Fibroblast of lung (primary cell): ENCODE measurements around the gene NRF1. TPM values are rescaled to one million over a fixed set of nuclear protein-coding genes. Genes with fewer than 3 reads are reported as not detected.

Experiments used
- DNase-seq, 2 donors: peaks; one replicate each; pipeline versions ENCODE4 v3.0.0 to v3.0.0-alpha.2; 2010; ENCODE audit warnings: low read depth in 2 of 2
- H2AFZ ChIP-seq: 2 replicates; pipeline ENCODE4 v1.5.1; 2012; ENCODE audit warnings: low read length, control low read depth, inconsistent platforms
- H3K27ac ChIP-seq: 2 replicates; pipeline ENCODE4 v1.5.1; 2011; ENCODE audit warnings: low read length, control low read depth; ENCODE audit not compliant: insufficient read depth
- H3K27me3 ChIP-seq: 2 replicates; pipeline ENCODE4 v1.5.1; 2011; ENCODE audit warnings: mild to moderate bottlenecking, low read length; ENCODE audit not compliant: control insufficient read depth, insufficient read depth
- H3K36me3 ChIP-seq: 2 replicates; pipeline ENCODE4 v1.5.1; 2011; ENCODE audit warnings: low read length; ENCODE audit not compliant: control insufficient read depth, insufficient read depth
- H3K4me1 ChIP-seq: 2 replicates; pipeline ENCODE4 v1.5.1; 2011; ENCODE audit warnings: low read length; ENCODE audit not compliant: control insufficient read depth, insufficient read depth; ENCODE audit errors: extremely low read depth
- H3K4me2 ChIP-seq: 2 replicates; pipeline ENCODE4 v1.5.1; 2011; ENCODE audit warnings: low read length, control low read depth; ENCODE audit not compliant: insufficient read depth; ENCODE audit errors: extremely low read depth
- H3K4me3 ChIP-seq, 4 experiments: fragments of 200-600 bp in 1 of 4; sonication (generic) in 1 of 4; replicated peaks in 1 of 4; 2 replicates each; pipeline ENCODE4 v1.5.1; 2011 to 2016; ENCODE audit warnings: low read length in 4 of 4, low read depth in 3 of 4, mild to moderate bottlenecking in 3 of 4, control low read depth in 2 of 4, inconsistent platforms in 1 of 4, mixed read lengths in 1 of 4; ENCODE audit not compliant: insufficient read depth in 1 of 4; ENCODE audit errors: control extremely low read depth in 1 of 4
- H3K79me2 ChIP-seq: 2 replicates; pipeline ENCODE4 v1.5.1; 2012; ENCODE audit warnings: mild to moderate bottlenecking, low read length, inconsistent platforms; ENCODE audit not compliant: control insufficient read depth, insufficient read depth
- H3K9ac ChIP-seq: 2 replicates; pipeline ENCODE4 v1.5.1; 2011; ENCODE audit warnings: mild to moderate bottlenecking, low read length, control low read depth; ENCODE audit not compliant: insufficient read depth
- H3K9me3 ChIP-seq: 2 replicates; pipeline ENCODE4 v1.5.1; 2012; ENCODE audit warnings: low read depth, low read length; ENCODE audit not compliant: control insufficient read depth, insufficient read depth
- H4K20me1 ChIP-seq: 2 replicates; pipeline ENCODE4 v1.5.1; 2011; ENCODE audit warnings: low read length; ENCODE audit not compliant: control insufficient read depth, insufficient read depth; ENCODE audit errors: extremely low read depth
- EZH2 ChIP-seq: IDR thresholded peaks from 2 replicates; pipeline ENCODE4 v1.5.1; 2012; ENCODE audit warnings: low read length, control low read depth, mild to moderate bottlenecking; ENCODE audit errors: missing control alignments
- polyA plus RNA-seq, 2 donors: library from polyadenylated mRNA; depleted of rRNA in 1 of 2; stranded (reverse) in 1 of 2; unstranded in 1 of 2; fragments of >200 nt; gene quantifications; 2 replicates each; pipeline ENCODE4 v1.2.1, GENCODE V29; 2011 to 2012; ENCODE audit warnings: missing spikeins in 1 of 2
- total RNA-seq: library from RNA; depleted of rRNA; stranded (reverse); fragments of >200 nt; gene quantifications from 2 replicates; pipeline ENCODE4 v1.2.1, GENCODE V29; 2014
- TF ChIP-seq, protein P1 (sequence below), 2 donors: IDR thresholded peaks in 1 of 2; conservative IDR thresholded peaks in 1 of 2; 1 replicate in 1 of 2; 2 replicates in 1 of 2; pipeline ENCODE4 v1.5.1; 2011 to 2012; ENCODE audit warnings: low read length in 2 of 2, control low read depth in 1 of 2, inconsistent platforms in 1 of 2, low read depth in 1 of 2, mild to moderate bottlenecking in 1 of 2

The NRF1 gene
- total and polyA plus RNA-seq, 2 donors (not counting 1 experiment from before 2014, with no cell fraction given), result 7.3 to 15.5 TPM

DNA sequence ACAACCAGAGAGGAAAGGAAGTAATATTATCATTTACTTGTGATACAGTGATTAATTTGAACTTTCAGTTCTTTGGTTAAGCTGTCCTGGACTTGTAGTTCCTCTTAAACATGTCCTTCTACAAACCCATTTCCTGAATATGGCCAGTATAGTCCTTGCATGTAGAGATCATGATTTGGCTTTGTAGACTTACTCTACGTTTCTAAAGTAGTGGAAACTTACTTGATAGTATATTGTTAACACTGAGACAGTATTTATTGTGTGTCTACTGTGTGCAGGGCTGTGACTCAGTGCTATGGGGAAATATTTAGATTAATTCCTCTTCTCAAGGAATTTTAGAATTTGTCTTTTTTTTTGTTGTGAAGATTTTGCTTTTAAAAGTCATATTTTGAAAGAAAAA, 109.5 kb downstream of the NRF1 start:
- H4K20me1 ChIP-seq, result no peaks in the 10 kb centered on the region
- no peak for DNase-seq
- H3K4me2 ChIP-seq, result no peak overlapping the region
- TF ChIP-seq, protein P1, sequence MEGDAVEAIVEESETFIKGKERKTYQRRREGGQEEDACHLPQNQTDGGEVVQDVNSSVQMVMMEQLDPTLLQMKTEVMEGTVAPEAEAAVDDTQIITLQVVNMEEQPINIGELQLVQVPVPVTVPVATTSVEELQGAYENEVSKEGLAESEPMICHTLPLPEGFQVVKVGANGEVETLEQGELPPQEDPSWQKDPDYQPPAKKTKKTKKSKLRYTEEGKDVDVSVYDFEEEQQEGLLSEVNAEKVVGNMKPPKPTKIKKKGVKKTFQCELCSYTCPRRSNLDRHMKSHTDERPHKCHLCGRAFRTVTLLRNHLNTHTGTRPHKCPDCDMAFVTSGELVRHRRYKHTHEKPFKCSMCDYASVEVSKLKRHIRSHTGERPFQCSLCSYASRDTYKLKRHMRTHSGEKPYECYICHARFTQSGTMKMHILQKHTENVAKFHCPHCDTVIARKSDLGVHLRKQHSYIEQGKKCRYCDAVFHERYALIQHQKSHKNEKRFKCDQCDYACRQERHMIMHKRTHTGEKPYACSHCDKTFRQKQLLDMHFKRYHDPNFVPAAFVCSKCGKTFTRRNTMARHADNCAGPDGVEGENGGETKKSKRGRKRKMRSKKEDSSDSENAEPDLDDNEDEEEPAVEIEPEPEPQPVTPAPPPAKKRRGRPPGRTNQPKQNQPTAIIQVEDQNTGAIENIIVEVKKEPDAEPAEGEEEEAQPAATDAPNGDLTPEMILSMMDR (conservative IDR thresholded peaks at IDR 0.05 in 1 of 2, IDR thresholded peaks at IDR 0.05 in 1 of 2; ENCODE audit: low read depth in 1 of 2, low read length in 2 of 2), result no peak
- TF ChIP-seq EZH2, result no peak
- H2AFZ ChIP-seq, result no peak overlapping the region
- H3K27me3 ChIP-seq, result no peaks in the 10 kb centered on the region
- H3K9me3 ChIP-seq, result no peaks in the 10 kb centered on the region
- H3K27ac ChIP-seq, result no peak overlapping the region
- H3K36me3 ChIP-seq, result peaks cover 2% of the 10 kb centered on the region
- H3K4me3 ChIP-seq, result no peak overlapping the region
- H3K9ac ChIP-seq, result no peak overlapping the region
- no peaks in the 10 kb centered on the region for H3K79me2 ChIP-seq
- no peaks in the 10 kb centered on the region for H3K4me1 ChIP-seq

DNA sequence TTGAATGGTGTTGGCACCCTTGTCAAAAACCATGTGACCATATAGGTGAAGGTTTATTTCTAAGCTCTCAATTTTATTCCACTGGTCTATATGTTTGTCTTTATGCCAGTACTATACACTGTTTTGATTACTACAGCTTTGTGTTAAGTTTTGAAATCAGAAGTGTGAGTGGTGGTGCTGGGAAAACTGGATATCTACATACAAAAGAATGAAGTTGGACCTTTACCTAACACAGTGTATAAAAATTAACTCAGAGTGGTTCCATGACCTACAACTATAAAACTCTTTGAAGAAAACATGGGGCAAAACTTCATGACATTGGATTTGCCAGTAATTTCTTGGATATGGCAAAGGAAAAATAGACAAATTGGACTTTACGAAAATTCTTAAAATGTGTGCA, 112.2 kb downstream of the NRF1 start:
- Histone ChIP-seq H3K36me3 (peaks cover 2% of the 10 kb centered on the region), H3K27ac (no peak overlapping the region), H3K9me3 (no peaks in the 10 kb centered on the region), H3K27me3 (no peaks in the 10 kb centered on the region), H3K79me2 (no peaks in the 10 kb centered on the region), H3K4me1 (no peaks in the 10 kb centered on the region), H2AFZ (no peak overlapping the region), H3K4me2 (no peak overlapping the region), H4K20me1 (no peaks in the 10 kb centered on the region), H3K9ac (no peak overlapping the region), H3K4me3 (no peak overlapping the region)
- no peak for DNase-seq
- no peak for TF ChIP-seq EZH2
- TF ChIP-seq, protein P1 (conservative IDR thresholded peaks at IDR 0.05 in 1 of 2, IDR thresholded peaks at IDR 0.05 in 1 of 2; ENCODE audit: low read depth in 1 of 2, low read length in 2 of 2), result no peak

DNA sequence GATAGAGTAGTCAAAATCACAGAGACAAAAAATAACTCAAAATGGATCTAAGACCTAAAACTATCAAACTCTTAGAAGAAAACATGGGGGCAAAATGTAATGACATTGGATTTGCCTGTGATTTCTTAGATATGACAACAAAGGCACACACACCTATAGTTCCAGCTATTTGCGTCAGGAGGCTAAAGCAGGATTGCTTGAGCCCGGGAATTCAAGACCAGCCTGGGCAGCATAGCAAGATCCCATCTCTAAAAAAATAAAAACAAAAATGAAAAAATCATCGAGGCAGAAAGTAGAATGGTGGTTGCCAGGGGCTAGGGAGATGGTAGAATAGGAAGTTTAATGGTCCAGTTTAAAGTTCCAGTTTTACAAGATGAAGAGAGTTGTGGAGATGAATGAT, 113.3 kb downstream of the NRF1 start:
- no peak overlapping the region for H2AFZ ChIP-seq
- H3K4me3 ChIP-seq, result no peak overlapping the region
- peaks cover 2% of the 10 kb centered on the region for H3K36me3 ChIP-seq
- H4K20me1 ChIP-seq, result no peaks in the 10 kb centered on the region
- TF ChIP-seq, protein P1 (conservative IDR thresholded peaks at IDR 0.05 in 1 of 2, IDR thresholded peaks at IDR 0.05 in 1 of 2; ENCODE audit: low read depth in 1 of 2, low read length in 2 of 2), result no peak
- no peaks in the 10 kb centered on the region for H3K27me3 ChIP-seq
- DNase-seq, result no peak
- H3K79me2 ChIP-seq, result no peaks in the 10 kb centered on the region
- no peaks in the 10 kb centered on the region for H3K9me3 ChIP-seq
- H3K4me1 ChIP-seq, result no peaks in the 10 kb centered on the region
- H3K4me2 ChIP-seq, result no peak overlapping the region
- H3K27ac ChIP-seq, result no peak overlapping the region
- no peak overlapping the region for H3K9ac ChIP-seq
